C4-2B (cell line): Measurements from ENCODE around the gene RING1.

ENCODE experiments used
- H3K27ac ChIP-seq: fragments of 450-650 bp; 2 replicates; pipeline ENCODE4 v1.5.1; 2017
- CTCF ChIP-seq: fragments of 450-650 bp; conservative IDR thresholded peaks from 2 replicates; pipeline ENCODE4 v1.5.1; 2017; ENCODE audit warnings: mild to moderate bottlenecking
- ZFX ChIP-seq: fragments of 450-650 bp; IDR thresholded peaks from 2 replicates; pipeline ENCODE4 v1.6.1; 2017

The RING1 gene

GRCh38 chr6:33252759-33253158, 44.5 kb downstream of the RING1 start:
- no peak overlapping the region for H3K27ac ChIP-seq
- no peak for TF ChIP-seq ZFX
- no peak for TF ChIP-seq CTCF

DNA sequence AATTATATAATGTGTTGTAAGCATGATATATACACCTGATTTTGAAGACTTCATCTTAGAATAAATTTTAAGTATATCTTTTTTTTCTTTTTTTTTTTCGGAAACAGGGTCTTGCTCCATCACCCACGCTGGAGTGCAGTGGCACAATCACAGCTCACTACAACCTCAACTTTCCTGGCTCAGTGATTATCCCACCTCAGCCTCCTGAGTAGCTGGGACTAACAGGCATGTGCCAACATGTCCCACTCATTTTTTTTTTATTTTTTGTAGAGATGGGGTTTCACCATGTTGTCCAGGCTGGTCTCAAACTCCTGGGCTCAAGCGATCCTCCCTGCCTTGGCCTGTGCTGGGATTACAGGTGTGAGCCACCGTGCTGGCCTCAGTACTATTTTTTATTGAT, 46.3 kb downstream of the RING1 start:
- TF ChIP-seq CTCF (no peak), ZFX (no peak)
- no peak overlapping the region for H3K27ac ChIP-seq

GRCh38 chr6:33259032-33259431, 50.7 kb downstream of the RING1 start:
- no peak overlapping the region for H3K27ac ChIP-seq
- TF ChIP-seq ZFX (no peak), CTCF (no peak)
